ENCODE results near the gene SUPT3H.

GRCh38 chr6:44854712-44855443 is 522.9 kb downstream of the SUPT3H start:
- TF ChIP-seq CTCF (IDR thresholded peaks at IDR 0.05; ENCODE audit: low read depth, low read length) (no peak), MYC (IDR thresholded peaks at IDR 0.05; ENCODE audit: low read depth, low read length) (no peak), POLR2A (IDR thresholded peaks at IDR 0.05; ENCODE audit: extremely low read depth, insufficient read length) (no peak)
